Measurements from ENCODE around the gene ROR2. TPM values are rescaled to one million over a fixed set of nuclear protein-coding genes. Genes with fewer than 3 reads are reported as not detected.

The ROR2 gene
- total RNA-seq, 1 experiment from 2014 or later = not detected

DNA sequence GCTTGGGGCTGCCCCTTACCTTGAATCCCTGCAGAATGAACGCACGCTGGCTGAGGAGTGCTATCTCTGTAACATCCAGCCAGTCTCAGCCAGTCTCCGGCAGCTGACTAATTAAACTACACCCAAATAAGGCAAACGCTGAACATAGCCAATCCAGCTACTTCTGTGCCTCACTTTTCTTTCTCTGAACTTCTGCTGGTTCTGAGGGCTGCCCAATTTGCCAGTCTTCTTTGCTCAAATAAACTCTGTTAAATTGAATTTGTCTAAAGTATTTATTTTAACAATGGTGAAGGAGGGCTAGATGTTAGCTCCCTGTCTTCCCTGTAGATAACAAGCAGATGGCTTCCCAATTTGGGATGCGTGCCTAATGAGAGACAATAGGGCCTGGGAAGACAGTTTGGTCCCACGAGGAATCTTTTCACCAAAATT lies 372.4 kb downstream of the ROR2 start:
- DNase-seq = no peak
- Mint-ChIP-seq H3K27ac (ENCODE audit: unreplicated experiment) (no peak overlapping the region), H3K4me1 (ENCODE audit: low read depth, unreplicated experiment) (no peaks in the 10 kb centered on the region), H3K36me3 (ENCODE audit: insufficient read depth, unreplicated experiment) (no peaks in the 10 kb centered on the region), H3K4me3 (ENCODE audit: low read depth, unreplicated experiment) (no peak overlapping the region), H3K27me3 (ENCODE audit: unreplicated experiment) (peaks cover 48% of the 10 kb centered on the region), H3K9me3 (ENCODE audit: low read depth, unreplicated experiment) (no peaks in the 10 kb centered on the region)
- no TSS peak for BruUV-seq (replicated peaks)
- intact Hi-C loops (cut with micrococcal nuclease; ENCODE audit: unreplicated experiment) = no loop called here
- CTCF ChIA-PET = no interaction called here
- TF ChIP-seq, protein P1, sequence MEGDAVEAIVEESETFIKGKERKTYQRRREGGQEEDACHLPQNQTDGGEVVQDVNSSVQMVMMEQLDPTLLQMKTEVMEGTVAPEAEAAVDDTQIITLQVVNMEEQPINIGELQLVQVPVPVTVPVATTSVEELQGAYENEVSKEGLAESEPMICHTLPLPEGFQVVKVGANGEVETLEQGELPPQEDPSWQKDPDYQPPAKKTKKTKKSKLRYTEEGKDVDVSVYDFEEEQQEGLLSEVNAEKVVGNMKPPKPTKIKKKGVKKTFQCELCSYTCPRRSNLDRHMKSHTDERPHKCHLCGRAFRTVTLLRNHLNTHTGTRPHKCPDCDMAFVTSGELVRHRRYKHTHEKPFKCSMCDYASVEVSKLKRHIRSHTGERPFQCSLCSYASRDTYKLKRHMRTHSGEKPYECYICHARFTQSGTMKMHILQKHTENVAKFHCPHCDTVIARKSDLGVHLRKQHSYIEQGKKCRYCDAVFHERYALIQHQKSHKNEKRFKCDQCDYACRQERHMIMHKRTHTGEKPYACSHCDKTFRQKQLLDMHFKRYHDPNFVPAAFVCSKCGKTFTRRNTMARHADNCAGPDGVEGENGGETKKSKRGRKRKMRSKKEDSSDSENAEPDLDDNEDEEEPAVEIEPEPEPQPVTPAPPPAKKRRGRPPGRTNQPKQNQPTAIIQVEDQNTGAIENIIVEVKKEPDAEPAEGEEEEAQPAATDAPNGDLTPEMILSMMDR (IDR thresholded peaks at IDR 0.05; ENCODE audit: unreplicated experiment) = no peak

- no TSS peak for BruUV-seq (replicated peaks)
- CTCF ChIA-PET = no interaction called here
- Mint-ChIP-seq H3K36me3 (ENCODE audit: insufficient read depth, unreplicated experiment) (no peaks in the 10 kb centered on the region), H3K9me3 (ENCODE audit: low read depth, unreplicated experiment) (no peaks in the 10 kb centered on the region), H3K27ac (ENCODE audit: unreplicated experiment) (no peak overlapping the region), H3K27me3 (ENCODE audit: unreplicated experiment) (peaks cover 73% of the 10 kb centered on the region), H3K4me1 (ENCODE audit: low read depth, unreplicated experiment) (no peaks in the 10 kb centered on the region), H3K4me3 (ENCODE audit: low read depth, unreplicated experiment) (no peak overlapping the region)
- TF ChIP-seq, protein P1 (IDR thresholded peaks at IDR 0.05; ENCODE audit: unreplicated experiment) = no peak
- intact Hi-C loops (cut with micrococcal nuclease; ENCODE audit: unreplicated experiment) = no loop called here
- DNase-seq = no peak
Measured at GRCh38 chr9:91572811-91573210, 377.2 kb downstream of the ROR2 start.

- intact Hi-C loops (cut with micrococcal nuclease; ENCODE audit: unreplicated experiment) = no loop called here
Measured at GRCh38 chr9:91572044-91572443, 378.0 kb downstream of the ROR2 start.

DNA sequence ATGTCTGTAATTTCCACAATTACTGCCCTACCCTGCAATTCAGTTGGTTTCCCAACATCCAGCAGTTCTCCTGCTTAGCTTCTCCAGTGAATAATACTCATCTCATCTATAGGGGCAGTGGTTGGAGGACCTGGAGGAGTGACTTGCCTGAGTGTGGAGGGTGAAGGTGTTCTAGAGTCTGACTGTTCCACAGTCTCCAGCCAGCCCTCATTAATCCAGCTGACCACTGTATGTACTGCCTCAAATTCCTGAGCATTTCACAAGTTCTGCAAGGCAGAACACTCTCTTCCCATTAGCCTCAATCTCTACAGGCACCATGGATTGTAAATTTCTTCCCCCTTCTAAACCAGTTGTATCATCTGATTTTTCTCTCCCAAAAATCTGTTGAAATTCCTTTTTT lies 379.0 kb downstream of the ROR2 start:
- no peak for DNase-seq
- Mint-ChIP-seq H3K9me3 (ENCODE audit: low read depth, unreplicated experiment) (no peaks in the 10 kb centered on the region), H3K27ac (ENCODE audit: unreplicated experiment) (no peak overlapping the region), H3K4me1 (ENCODE audit: low read depth, unreplicated experiment) (no peaks in the 10 kb centered on the region), H3K27me3 (ENCODE audit: unreplicated experiment) (peaks cover 78% of the 10 kb centered on the region), H3K36me3 (ENCODE audit: insufficient read depth, unreplicated experiment) (no peaks in the 10 kb centered on the region), H3K4me3 (ENCODE audit: low read depth, unreplicated experiment) (no peak overlapping the region)
- BruUV-seq (replicated peaks) = no TSS peak
- CTCF ChIA-PET = no interaction called here
- intact Hi-C loops (cut with micrococcal nuclease; ENCODE audit: unreplicated experiment) = no loop called here
- TF ChIP-seq, protein P1 (IDR thresholded peaks at IDR 0.05; ENCODE audit: unreplicated experiment) = no peak

More at GRCh38 chr9:91572044-91572443, 378.0 kb downstream of the ROR2 start:
- peaks cover 78% of the 10 kb centered on the region for H3K27me3 Mint-ChIP-seq (ENCODE audit: unreplicated experiment)
- H3K36me3 Mint-ChIP-seq (ENCODE audit: insufficient read depth, unreplicated experiment) = no peaks in the 10 kb centered on the region
- TF ChIP-seq, protein P1 (IDR thresholded peaks at IDR 0.05; ENCODE audit: unreplicated experiment) = no peak
- H3K4me1 Mint-ChIP-seq (ENCODE audit: low read depth, unreplicated experiment) = no peaks in the 10 kb centered on the region
- DNase-seq = no peak
- H3K9me3 Mint-ChIP-seq (ENCODE audit: low read depth, unreplicated experiment) = no peaks in the 10 kb centered on the region
- H3K27ac Mint-ChIP-seq (ENCODE audit: unreplicated experiment) = no peak overlapping the region
- no TSS peak for BruUV-seq (replicated peaks)
- CTCF ChIA-PET = no interaction called here
- H3K4me3 Mint-ChIP-seq (ENCODE audit: low read depth, unreplicated experiment) = no peak overlapping the region
